ENCODE results near the gene PRPF40A. TPM values are rescaled to one million over a fixed set of nuclear protein-coding genes. Genes with fewer than 3 reads are reported as not detected.
"Not testable (repeated sequence)": the region's sequence is repeated elsewhere in the genome, so short reads cannot be mapped to it uniquely, and the experiment has no call there.

Gene PRPF40A
- total RNA-seq, 3 donors from 2014 or later = 165 to 179 (median 178) TPM

- no peaks in the 10 kb centered on the region for H3K36me3 Mint-ChIP-seq (ENCODE audit: insufficient read depth)
- no peaks in the 10 kb centered on the region for H3K9me3 Mint-ChIP-seq
- ATAC-seq (peak; percentile 55 to 81), DNase-seq (peak; percentile 9)
- no peaks in the 10 kb centered on the region for H3K27me3 Mint-ChIP-seq (ENCODE audit: low read depth)
- H3K4me1 Mint-ChIP-seq (ENCODE audit: low read depth) = peaks cover 28% of the 10 kb centered on the region
- H3K4me3 Mint-ChIP-seq = no peak overlapping the region
Measured at GRCh38 chr2:152730591-152731333, 13.5 kb upstream of the PRPF40A start.

DNA sequence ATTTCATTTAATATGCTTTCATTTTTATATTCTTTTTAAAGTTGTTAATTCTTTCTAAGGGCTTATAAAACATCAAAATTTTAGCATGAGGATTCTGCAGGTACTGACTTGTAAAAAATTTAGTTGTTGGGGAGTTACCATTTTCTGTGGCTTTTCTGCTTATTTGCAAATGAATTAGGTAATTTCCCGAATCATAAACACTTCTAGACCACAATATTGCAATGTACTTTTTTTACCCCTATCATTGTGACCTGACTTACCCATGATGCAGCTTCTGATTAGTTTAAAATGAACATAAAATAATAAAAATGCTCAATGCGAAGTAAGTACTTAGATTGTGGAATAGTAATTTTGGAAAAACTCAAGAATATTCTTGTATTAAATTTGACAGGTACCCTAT lies 12.6 kb upstream of the PRPF40A start:
- H3K4me1 Mint-ChIP-seq (ENCODE audit: low read depth) = peaks cover 28% of the 10 kb centered on the region
- H3K4me3 Mint-ChIP-seq = no peak overlapping the region
- H3K36me3 Mint-ChIP-seq (ENCODE audit: insufficient read depth) = no peaks in the 10 kb centered on the region
- H3K27me3 Mint-ChIP-seq (ENCODE audit: low read depth) = no peaks in the 10 kb centered on the region
- H3K9me3 Mint-ChIP-seq = no peaks in the 10 kb centered on the region
- DNase-seq = no peak
- ATAC-seq = peak in 1 of 2 donors; percentile 25

DNA sequence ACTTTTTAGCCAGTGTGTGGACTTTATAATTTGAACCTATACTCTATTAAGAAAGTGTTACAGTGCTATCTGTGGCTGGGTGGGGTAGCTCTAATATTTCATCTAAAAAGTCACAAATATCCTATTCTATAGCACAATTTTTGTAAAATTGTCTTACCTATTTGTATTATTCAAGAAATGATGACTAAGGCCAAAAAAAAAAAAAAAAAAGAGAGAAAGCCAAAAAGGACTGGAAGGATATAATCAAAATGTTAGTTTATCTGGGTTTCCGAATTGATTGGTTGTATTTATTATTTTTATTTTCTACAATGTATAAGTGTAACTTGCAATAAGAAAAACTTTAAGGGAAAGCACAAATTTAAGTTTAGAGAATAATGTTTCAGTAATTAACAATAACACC lies 6.7 kb upstream of the PRPF40A start:
- Mint-ChIP-seq H3K4me3 (no peak overlapping the region), H3K27me3 (ENCODE audit: low read depth) (no peaks in the 10 kb centered on the region), H3K4me1 (ENCODE audit: low read depth) (peaks cover 39% of the 10 kb centered on the region)

GRCh38 chr2:152722639-152723038 lies 5.4 kb upstream of the PRPF40A start:
- not testable (repeated sequence) for ATAC-seq; H3K36me3 Mint-ChIP-seq (ENCODE audit: insufficient read depth); H3K9me3 Mint-ChIP-seq; DNase-seq; H3K27me3 Mint-ChIP-seq (ENCODE audit: low read depth); H3K4me3 Mint-ChIP-seq
- peaks cover 38% of the 10 kb centered on the region for H3K4me1 Mint-ChIP-seq (ENCODE audit: low read depth)

More for the DNA sequence above, 6.7 kb upstream of the PRPF40A start:
- DNase-seq (no peak), ATAC-seq (no peak)
- Mint-ChIP-seq H3K9me3 (no peaks in the 10 kb centered on the region), H3K36me3 (ENCODE audit: insufficient read depth) (peaks cover 6% of the 10 kb centered on the region)

DNA sequence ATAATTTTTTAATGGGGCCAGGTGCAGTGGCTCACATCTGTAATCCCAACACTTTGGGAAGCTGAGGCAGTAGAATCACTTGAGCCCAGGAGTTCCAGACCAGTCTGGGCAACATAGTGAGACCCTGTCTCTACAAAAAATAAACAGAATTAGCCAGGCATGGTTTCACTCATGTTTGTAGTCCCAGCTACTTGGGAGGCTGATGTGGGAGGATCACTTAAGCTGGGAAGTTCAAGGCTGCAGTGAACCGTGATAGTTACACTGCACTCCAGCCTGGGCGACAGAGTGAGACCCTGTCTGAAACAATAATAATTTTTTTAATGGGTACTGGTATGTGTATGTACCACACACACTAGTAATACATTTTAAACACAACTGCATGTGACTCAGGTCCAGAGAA lies 3.5 kb upstream of the PRPF40A start:
- no peaks in the 10 kb centered on the region for H3K9me3 Mint-ChIP-seq
- H3K4me1 Mint-ChIP-seq (ENCODE audit: low read depth) = peaks cover 52% of the 10 kb centered on the region
- H3K4me3 Mint-ChIP-seq = no peak overlapping the region
- H3K27me3 Mint-ChIP-seq (ENCODE audit: low read depth) = no peaks in the 10 kb centered on the region
- H3K36me3 Mint-ChIP-seq (ENCODE audit: insufficient read depth) = peaks cover 14% of the 10 kb centered on the region
- ATAC-seq = no peak
- DNase-seq = no peak

GRCh38 chr2:152718909-152719645 lies 1.8 kb upstream of the PRPF40A start:
- Mint-ChIP-seq H3K36me3 (ENCODE audit: insufficient read depth) (peaks cover 22% of the 10 kb centered on the region), H3K4me1 (ENCODE audit: low read depth) (peaks cover 62% of the 10 kb centered on the region), H3K27me3 (ENCODE audit: low read depth) (no peaks in the 10 kb centered on the region), H3K4me3 (peak overlapping the region; percentile 100), H3K9me3 (no peaks in the 10 kb centered on the region)
- ATAC-seq = no peak
- no peak for DNase-seq

- no peaks in the 10 kb centered on the region for H3K27me3 Mint-ChIP-seq (ENCODE audit: low read depth)
- peaks cover 30% of the 10 kb centered on the region for H3K36me3 Mint-ChIP-seq (ENCODE audit: insufficient read depth)
- H3K4me3 Mint-ChIP-seq = peak within 1 kb of the TSS; percentile 100
- ATAC-seq = peak; percentile 71
- DNase-seq = peak; percentile 87
- H3K9me3 Mint-ChIP-seq = no peaks in the 10 kb centered on the region
- peaks cover 64% of the 10 kb centered on the region for H3K4me1 Mint-ChIP-seq (ENCODE audit: low read depth)
Measured at GRCh38 chr2:152718076-152718908, 1.0 kb upstream of the PRPF40A start, which contains the start of gene ARL6IP6. TSS of gene ARL6IP6 (plus strand) at chr2:152718620. CDS start at chr2:152718625, 5 bp downstream.

- no peaks in the 10 kb centered on the region for H3K27me3 Mint-ChIP-seq (ENCODE audit: low read depth)
- DNase-seq = peak; percentile 23
- H3K9me3 Mint-ChIP-seq = no peaks in the 10 kb centered on the region
- peak overlapping the region; percentile 100 for H3K4me3 Mint-ChIP-seq
- H3K36me3 Mint-ChIP-seq (ENCODE audit: insufficient read depth) = peaks cover 31% of the 10 kb centered on the region
- H3K4me1 Mint-ChIP-seq (ENCODE audit: low read depth) = peaks cover 66% of the 10 kb centered on the region
- ATAC-seq = peak; percentile 3 to 4
Measured at GRCh38 chr2:152716805-152717227, 445 bp downstream of the PRPF40A start.

- Mint-ChIP-seq H3K36me3 (ENCODE audit: insufficient read depth) (peaks cover 36% of the 10 kb centered on the region), H3K4me1 (ENCODE audit: low read depth) (peaks cover 65% of the 10 kb centered on the region), H3K4me3 (peak overlapping the region; percentile 100), H3K27me3 (ENCODE audit: low read depth) (no peaks in the 10 kb centered on the region), H3K9me3 (no peaks in the 10 kb centered on the region)
- ATAC-seq (no peak), DNase-seq (no peak)
Measured at GRCh38 chr2:152715854-152716428, 1.3 kb downstream of the PRPF40A start.

- Mint-ChIP-seq H3K4me1 (ENCODE audit: low read depth) (peaks cover 66% of the 10 kb centered on the region), H3K4me3 (peak overlapping the region; percentile 100), H3K9me3 (no peaks in the 10 kb centered on the region), H3K27me3 (ENCODE audit: low read depth) (no peaks in the 10 kb centered on the region), H3K36me3 (ENCODE audit: insufficient read depth) (peaks cover 43% of the 10 kb centered on the region)
- DNase-seq = no peak
- no peak for ATAC-seq
Measured at GRCh38 chr2:152715112-152715511, 2.1 kb downstream of the PRPF40A start.

DNA sequence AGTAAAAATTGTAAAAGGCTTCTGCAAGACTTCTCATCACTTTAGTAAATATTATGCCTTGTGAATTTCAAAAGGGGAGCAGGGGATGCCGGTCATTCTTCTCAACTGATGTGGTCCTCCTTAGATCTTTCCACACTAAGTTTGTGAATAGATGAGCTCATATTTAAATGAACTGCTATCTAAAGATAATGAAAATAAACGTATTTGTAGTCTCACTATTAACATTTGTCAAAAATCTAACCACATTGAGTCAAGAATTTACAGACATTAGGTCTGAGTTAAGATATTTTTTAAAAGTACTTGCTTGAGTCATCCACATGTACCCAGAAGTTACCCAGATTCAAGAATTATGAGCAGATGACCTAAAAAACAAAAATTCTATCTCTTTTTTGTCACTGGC lies 6.5 kb downstream of the PRPF40A start:
- ATAC-seq = no peak

GRCh38 chr2:152708742-152709141 lies 8.5 kb downstream of the PRPF40A start:
- DNase-seq (no peak), ATAC-seq (no peak)
- Mint-ChIP-seq H3K4me3 (no peak overlapping the region), H3K36me3 (ENCODE audit: insufficient read depth) (peaks cover 52% of the 10 kb centered on the region), H3K9me3 (no peaks in the 10 kb centered on the region), H3K27me3 (ENCODE audit: low read depth) (no peaks in the 10 kb centered on the region), H3K4me1 (ENCODE audit: low read depth) (peaks cover 69% of the 10 kb centered on the region)

More for the DNA sequence above, 6.5 kb downstream of the PRPF40A start:
- no peak for DNase-seq
- Mint-ChIP-seq H3K27me3 (ENCODE audit: low read depth) (no peaks in the 10 kb centered on the region), H3K36me3 (ENCODE audit: insufficient read depth) (peaks cover 61% of the 10 kb centered on the region), H3K9me3 (no peaks in the 10 kb centered on the region), H3K4me1 (ENCODE audit: low read depth) (peaks cover 73% of the 10 kb centered on the region), H3K4me3 (no peak overlapping the region)

DNA sequence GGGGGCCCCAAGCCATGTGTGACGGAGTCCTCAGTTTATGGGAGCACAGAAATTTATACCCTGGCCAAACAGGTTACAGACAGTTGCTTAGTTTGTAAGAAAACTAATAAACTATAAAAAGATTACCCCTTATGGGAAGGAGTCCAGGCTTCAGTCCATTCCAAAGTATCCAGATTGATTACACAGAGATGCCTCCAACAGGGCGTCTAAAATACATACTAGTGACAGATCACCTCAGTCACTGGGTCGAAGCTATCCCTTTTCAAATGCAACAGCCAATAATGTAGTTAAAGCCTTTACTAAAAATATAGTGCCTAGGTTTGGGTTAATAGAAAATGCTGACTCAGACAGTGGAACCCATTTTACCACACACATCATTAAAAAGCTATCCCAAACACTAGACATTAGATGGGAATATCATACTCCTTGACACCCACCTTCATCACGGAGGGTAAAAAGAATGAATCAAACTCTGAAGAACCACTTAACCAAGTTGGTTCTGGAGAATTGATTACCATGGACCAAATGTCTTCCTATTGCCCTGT lies 10.7 kb downstream of the PRPF40A start:
- H3K9me3 Mint-ChIP-seq = peaks cover 6% of the 10 kb centered on the region
- H3K36me3 Mint-ChIP-seq (ENCODE audit: insufficient read depth) = peaks cover 51% of the 10 kb centered on the region
- H3K4me3 Mint-ChIP-seq = no peak overlapping the region
- DNase-seq (no peak), ATAC-seq (no peak)
- H3K27me3 Mint-ChIP-seq (ENCODE audit: low read depth) = no peaks in the 10 kb centered on the region
- H3K4me1 Mint-ChIP-seq (ENCODE audit: low read depth) = peaks cover 60% of the 10 kb centered on the region

Data from activated T-cell treated with anti-CD3 and anti-CD28 coated beads, Interleukin-2, amount 50 U/mL, for 4 hours (primary cell).